Fibroblast of villous mesenchyme (primary cell): ENCODE data around the gene LYAR. TPM values are rescaled to one million over a fixed set of nuclear protein-coding genes. Genes with fewer than 3 reads are reported as not detected.

Experiments used
- DNase-seq: peaks from one replicate; pipeline ENCODE4 v3.0.0-alpha.2; 2010; ENCODE audit warnings: low read depth
- H3K4me3 ChIP-seq: 2 replicates; pipeline ENCODE4 v1.5.1; 2011; ENCODE audit warnings: low read depth, mild to moderate bottlenecking, low read length
- total RNA-seq: library from RNA; depleted of rRNA; stranded (reverse); fragments of >200 nt; gene quantifications from 2 replicates; pipeline ENCODE4 v1.2.3, GENCODE V29; 2012
- TF ChIP-seq, protein P1 (sequence below): IDR thresholded peaks from 2 replicates; pipeline ENCODE4 v1.5.1; 2012; ENCODE audit warnings: low read depth, mild to moderate bottlenecking, low read length; ENCODE audit not compliant: insufficient read depth

The LYAR gene
- total RNA-seq, 1 donor = 12.1 TPM

DNA sequence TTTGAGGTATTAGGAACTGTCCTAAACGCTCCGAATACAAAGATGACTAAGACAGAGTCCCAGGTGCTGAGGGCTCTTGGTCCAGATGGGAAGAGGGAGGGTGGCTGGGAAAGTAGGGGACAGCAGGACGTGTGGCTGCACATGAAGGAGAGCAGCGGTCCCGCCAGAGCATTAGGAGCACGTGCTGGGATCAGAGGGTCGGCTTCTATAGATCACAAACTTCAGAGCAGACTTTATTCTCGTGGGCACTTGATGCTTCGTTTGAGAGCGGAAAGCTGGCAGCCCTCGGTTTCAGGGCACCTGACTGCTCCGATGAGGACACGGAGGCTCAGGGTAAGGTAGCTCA lies 26.2 kb upstream of the LYAR start:
- TF ChIP-seq, protein P1, sequence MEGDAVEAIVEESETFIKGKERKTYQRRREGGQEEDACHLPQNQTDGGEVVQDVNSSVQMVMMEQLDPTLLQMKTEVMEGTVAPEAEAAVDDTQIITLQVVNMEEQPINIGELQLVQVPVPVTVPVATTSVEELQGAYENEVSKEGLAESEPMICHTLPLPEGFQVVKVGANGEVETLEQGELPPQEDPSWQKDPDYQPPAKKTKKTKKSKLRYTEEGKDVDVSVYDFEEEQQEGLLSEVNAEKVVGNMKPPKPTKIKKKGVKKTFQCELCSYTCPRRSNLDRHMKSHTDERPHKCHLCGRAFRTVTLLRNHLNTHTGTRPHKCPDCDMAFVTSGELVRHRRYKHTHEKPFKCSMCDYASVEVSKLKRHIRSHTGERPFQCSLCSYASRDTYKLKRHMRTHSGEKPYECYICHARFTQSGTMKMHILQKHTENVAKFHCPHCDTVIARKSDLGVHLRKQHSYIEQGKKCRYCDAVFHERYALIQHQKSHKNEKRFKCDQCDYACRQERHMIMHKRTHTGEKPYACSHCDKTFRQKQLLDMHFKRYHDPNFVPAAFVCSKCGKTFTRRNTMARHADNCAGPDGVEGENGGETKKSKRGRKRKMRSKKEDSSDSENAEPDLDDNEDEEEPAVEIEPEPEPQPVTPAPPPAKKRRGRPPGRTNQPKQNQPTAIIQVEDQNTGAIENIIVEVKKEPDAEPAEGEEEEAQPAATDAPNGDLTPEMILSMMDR = no peak
- H3K4me3 ChIP-seq = no peak overlapping the region
- DNase-seq = no peak

DNA sequence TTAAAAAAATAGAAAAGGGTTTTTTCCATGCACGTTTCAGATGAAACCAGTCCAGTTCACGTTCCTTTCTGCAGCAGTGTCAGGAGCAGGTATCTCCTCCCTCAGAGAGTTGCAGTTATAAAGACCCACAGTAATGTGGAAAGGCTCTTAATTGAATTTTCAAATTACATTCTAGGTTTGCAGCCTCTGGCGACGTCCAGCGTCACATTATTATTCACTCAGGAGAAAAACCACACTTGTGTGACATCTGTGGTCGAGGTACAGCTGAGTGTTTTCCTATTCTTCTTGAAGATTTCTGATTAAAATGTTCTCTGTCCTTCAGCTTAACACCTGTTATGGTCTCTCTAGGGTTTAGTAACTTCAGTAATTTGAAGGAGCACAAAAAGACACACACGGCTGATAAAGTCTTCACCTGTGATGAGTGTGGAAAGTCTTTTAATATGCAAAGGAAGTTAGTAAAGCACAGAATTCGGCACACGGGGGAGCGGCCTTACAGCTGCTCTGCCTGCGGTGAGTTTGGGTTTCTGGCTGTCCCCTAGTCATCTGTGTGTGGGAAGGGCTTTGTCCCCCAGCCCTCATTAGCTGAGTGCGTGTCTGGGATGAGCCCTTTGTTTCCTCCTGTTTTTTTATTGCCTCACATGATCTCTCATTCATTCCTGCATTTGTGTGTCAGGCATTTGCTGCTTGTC lies 25.7 kb upstream of the LYAR start:
- DNase-seq = no peak
- no peak overlapping the region for H3K4me3 ChIP-seq
- TF ChIP-seq, protein P1 = no peak

DNA sequence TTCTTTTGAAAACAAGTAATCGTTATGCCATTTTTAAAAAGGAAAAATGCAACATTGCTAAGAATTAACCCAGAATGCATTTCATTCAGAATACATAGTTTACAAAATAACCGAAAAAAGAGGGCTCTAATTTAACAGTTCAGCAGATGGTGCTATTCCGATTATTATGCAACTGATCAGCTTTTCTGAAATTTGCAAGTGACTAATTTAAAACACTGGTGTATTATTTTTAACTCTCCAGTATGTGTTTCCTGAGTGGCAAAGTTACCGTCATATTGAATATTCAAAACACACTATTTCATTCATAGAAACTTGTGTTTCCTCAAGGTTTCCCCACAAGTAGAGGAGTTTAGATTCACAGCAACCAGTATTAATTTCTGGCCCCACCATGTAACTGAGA lies 21.2 kb upstream of the LYAR start:
- no peak for DNase-seq
- no peak overlapping the region for H3K4me3 ChIP-seq
- TF ChIP-seq, protein P1 = no peak

DNA sequence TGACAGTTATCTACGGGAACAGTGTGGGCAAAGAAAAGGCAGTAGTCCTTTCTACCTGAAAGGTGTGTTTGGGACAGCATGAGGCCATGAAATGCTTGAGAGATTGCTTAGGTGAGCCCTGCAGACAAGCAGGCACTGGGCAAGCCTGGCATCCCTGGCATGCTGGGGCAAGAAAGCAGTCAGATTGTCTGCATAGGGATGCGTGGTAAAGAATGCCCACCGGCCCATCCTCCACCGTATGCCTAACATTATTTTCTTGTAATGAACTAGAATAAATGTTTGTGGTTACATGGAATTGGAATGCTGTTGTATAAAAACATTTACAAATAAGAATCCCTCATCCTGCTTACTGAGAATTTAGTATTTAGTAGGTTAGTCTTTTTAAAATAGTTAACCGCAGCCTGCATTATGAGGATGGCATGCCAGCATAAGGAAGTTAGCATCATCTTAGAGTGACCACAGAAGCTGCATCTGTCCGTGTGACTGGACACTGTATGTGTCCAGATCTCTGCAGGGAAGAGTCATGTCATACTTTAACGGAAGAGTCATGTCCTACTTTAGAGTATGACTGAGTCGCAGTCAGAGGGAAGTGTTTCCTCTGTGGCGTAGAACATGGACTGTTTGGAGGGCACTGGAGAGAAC lies 19.0 kb upstream of the LYAR start:
- H3K4me3 ChIP-seq = no peak overlapping the region
- peak; percentile 30 for DNase-seq
- TF ChIP-seq, protein P1 = no peak

DNA sequence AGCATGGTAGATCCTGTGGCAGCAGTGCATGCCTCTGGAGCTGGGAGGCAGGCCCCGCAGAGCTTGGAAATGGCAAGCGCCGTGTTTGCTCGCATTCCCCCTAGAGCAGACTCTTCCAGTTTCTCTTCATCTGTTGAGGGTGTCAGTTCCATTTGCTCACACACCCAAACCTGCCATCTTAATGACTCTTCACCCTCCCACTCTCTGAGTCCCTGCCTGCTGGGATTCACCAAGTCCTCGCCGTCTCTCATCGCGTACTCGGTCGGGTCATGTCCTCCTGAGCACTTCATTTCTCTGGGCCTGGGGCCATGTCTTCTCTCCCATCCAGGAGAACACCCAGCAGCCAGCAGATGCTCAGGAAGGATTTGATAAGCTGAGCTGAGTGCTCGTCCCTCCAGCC lies 17.0 kb upstream of the LYAR start:
- no peak overlapping the region for H3K4me3 ChIP-seq
- TF ChIP-seq, protein P1 = no peak

DNA sequence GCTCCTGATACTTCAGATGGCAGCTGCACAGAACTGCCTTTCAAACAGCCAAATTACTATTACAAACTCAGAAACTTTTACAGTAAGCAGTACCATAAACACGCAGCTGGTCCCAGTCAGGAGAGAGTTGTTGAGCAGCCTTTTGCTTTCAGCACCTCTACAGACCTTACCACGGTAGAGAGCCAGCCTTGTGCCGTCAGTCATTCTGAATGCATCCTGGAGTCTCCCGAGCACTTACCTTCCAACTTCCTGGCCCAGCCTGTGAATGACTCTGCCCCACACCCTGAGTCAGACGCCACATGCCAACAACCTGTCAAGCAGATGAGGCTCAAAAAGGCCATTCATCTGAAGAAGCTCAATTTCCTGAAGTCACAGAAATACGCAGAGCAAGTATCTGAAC lies 12.5 kb upstream of the LYAR start:
- TF ChIP-seq, protein P1 = no peak
- H3K4me3 ChIP-seq = no peak overlapping the region
- DNase-seq = no peak

More for the DNA sequence above, 17.0 kb upstream of the LYAR start:
- DNase-seq = no peak
